IMR-90 (cell line): ENCODE results near the gene TMEM120A. TPM values are rescaled to one million over a fixed set of nuclear protein-coding genes. Genes with fewer than 3 reads are reported as not detected.

Experiments
- ATAC-seq: fragments of 200-7000 bp; cut with Tn5 transposase; 2 replicates; pipeline ENCODE4 v1.9.1; 2020; ENCODE audit warnings: low read depth, mild to moderate bottlenecking, moderate library complexity
- BruUV-seq: library from RNA; stranded (reverse); fragments of 400-500 nt; replicated peaks from 2 replicates; lab custom pipeline; 2021; lab: Mats Ljungman, UMichigan
- CTCF ChIA-PET: fragments of 300-600 bp; formaldehyde crosslinking; extraction: SDS; loops from one replicate; lab custom pipeline; 2021; ENCODE audit warnings: antibody characterized with exemption; lab: Yijun Ruan, JAX
- POLR2A ChIA-PET: fragments of 300-600 bp; sonication (Branson Sonifier 250); formaldehyde crosslinking; loops from one replicate; lab custom pipeline; 2022; ENCODE audit warnings: antibody characterized with exemption; ENCODE audit not compliant: unreplicated experiment; lab: Charles Lee
- DNase-seq: peaks from one replicate; pipeline ENCODE4 v3.0.0; 2013
- H2AFZ ChIP-seq: replicated peaks from 2 replicates; pipeline ENCODE3; 2013; ENCODE audit warnings: low read length, mild to moderate bottlenecking; ENCODE audit not compliant: poor library complexity
- H2AK5ac ChIP-seq: 2 replicates; pipeline ENCODE4 v1.6.1; 2013; ENCODE audit warnings: low read depth, low read length, inconsistent platforms
- H2AK9ac ChIP-seq: replicated peaks from 2 replicates; pipeline ENCODE3; 2013; ENCODE audit warnings: mild to moderate bottlenecking, low read depth, low read length, moderate library complexity; ENCODE audit not compliant: poor library complexity
- H2BK120ac ChIP-seq: 2 replicates; pipeline ENCODE4 v1.6.1; 2013; ENCODE audit warnings: low read depth, low read length, inconsistent platforms
- H2BK15ac ChIP-seq: 3 replicates; pipeline ENCODE4 v1.6.1; 2013; ENCODE audit warnings: low read depth, low read length, inconsistent platforms
- H2BK20ac ChIP-seq: 2 replicates; pipeline ENCODE4 v1.6.1; 2013; ENCODE audit warnings: low read depth, mild to moderate bottlenecking, inconsistent platforms, low read length, moderate library complexity
- H2BK5ac ChIP-seq: 2 replicates; pipeline ENCODE4 v1.6.1; 2013; ENCODE audit warnings: mild to moderate bottlenecking, low read depth, low read length, inconsistent platforms; ENCODE audit not compliant: poor library complexity, severe bottlenecking
- H3K14ac ChIP-seq: replicated peaks from 2 replicates; pipeline ENCODE4 v1.6.1; 2013; ENCODE audit warnings: low read depth, low read length, inconsistent platforms
- H3K18ac ChIP-seq: 2 replicates; pipeline ENCODE4 v1.6.1; 2013; ENCODE audit warnings: low read depth, low read length, control low read depth
- H3K23ac ChIP-seq: 2 replicates; pipeline ENCODE4 v1.6.1; 2013; ENCODE audit warnings: low read depth, low read length, inconsistent platforms
- H3K27ac ChIP-seq: 2 replicates; pipeline ENCODE4 v1.5.1; 2013; ENCODE audit warnings: mild to moderate bottlenecking, control low read depth, low read length; ENCODE audit not compliant: insufficient read depth
- H3K27me3 ChIP-seq: 2 replicates; pipeline ENCODE4 v1.6.1; 2013; ENCODE audit warnings: low read length; ENCODE audit not compliant: control insufficient read depth, insufficient read depth
- H3K36me3 ChIP-seq: 2 replicates; pipeline ENCODE4 v1.6.1; 2013; ENCODE audit warnings: low read length, mixed read lengths; ENCODE audit not compliant: control insufficient read depth, insufficient read depth
- H3K4ac ChIP-seq: 2 replicates; pipeline ENCODE4 v1.6.1; 2013; ENCODE audit warnings: low read depth, low read length, inconsistent platforms
- H3K4me1 ChIP-seq: 2 replicates; pipeline ENCODE4 v1.6.1; 2013; ENCODE audit warnings: low read length, mixed read lengths; ENCODE audit not compliant: control insufficient read depth, insufficient read depth
- H3K4me2 ChIP-seq: 2 replicates; pipeline ENCODE4 v1.6.1; 2013; ENCODE audit warnings: low read depth, mild to moderate bottlenecking, control low read depth, low read length, moderate library complexity
- H3K4me3 ChIP-seq: 2 replicates; pipeline ENCODE4 v1.5.1; 2013; ENCODE audit warnings: low read depth, mild to moderate bottlenecking, control low read depth, low read length, moderate library complexity; ENCODE audit not compliant: insufficient read depth
- H3K56ac ChIP-seq: 2 replicates; pipeline ENCODE4 v1.6.1; 2013; ENCODE audit warnings: low read length, inconsistent platforms; ENCODE audit not compliant: insufficient read depth; ENCODE audit errors: extremely low read depth
- H3K79me1 ChIP-seq, 2 experiments: 2 replicates each; pipeline ENCODE4 v1.6.1; 2013; ENCODE audit warnings: low read length in 2 of 2, inconsistent platforms in 1 of 2, low read depth in 1 of 2
- H3K9ac ChIP-seq: 2 replicates; pipeline ENCODE4 v1.6.1; 2013; ENCODE audit warnings: low read depth, low read length, control low read depth
- H3K9me1 ChIP-seq: 2 replicates; pipeline ENCODE4 v1.6.1; 2013; ENCODE audit warnings: low read length, inconsistent platforms; ENCODE audit not compliant: insufficient read depth
- H3K9me3 ChIP-seq: 2 replicates; pipeline ENCODE4 v1.6.1; 2013; ENCODE audit warnings: low read length; ENCODE audit not compliant: control insufficient read depth, insufficient read depth
- H4K20me1 ChIP-seq: 2 replicates; pipeline ENCODE4 v1.6.1; 2013; ENCODE audit warnings: low read length, inconsistent platforms; ENCODE audit not compliant: insufficient read depth
- H4K5ac ChIP-seq: 2 replicates; pipeline ENCODE4 v1.6.1; 2013; ENCODE audit warnings: mild to moderate bottlenecking, low read depth, low read length, control low read depth
- H4K8ac ChIP-seq, 2 experiments: 2 replicates each; pipeline ENCODE4 v1.6.1; 2013; ENCODE audit warnings: low read depth in 2 of 2, low read length in 2 of 2, control low read depth in 1 of 2, inconsistent platforms in 1 of 2
- H4K91ac ChIP-seq: 2 replicates; pipeline ENCODE4 v1.6.1; 2013; ENCODE audit warnings: low read depth, low read length, inconsistent platforms; ENCODE audit not compliant: insufficient read depth
- BHLHE40 ChIP-seq: fragments of 150-350 bp; IDR thresholded peaks from 2 replicates; pipeline ENCODE4 v1.6.1; 2016; ENCODE audit warnings: mild to moderate bottlenecking, low read depth, low read length
- CEBPB ChIP-seq: IDR thresholded peaks from 2 replicates; pipeline ENCODE4 v1.6.1; 2012; ENCODE audit warnings: low read depth, low read length, improper control_type of control experiment
- CHD1 ChIP-seq: IDR thresholded peaks from 2 replicates; pipeline ENCODE4 v1.6.1; 2012; ENCODE audit warnings: low read depth, low read length, improper control_type of control experiment
- CTCF ChIP-seq: conservative IDR thresholded peaks from 2 replicates; pipeline ENCODE4 v1.5.1; 2012; ENCODE audit warnings: mild to moderate bottlenecking, low read depth, low read length, improper control_type of control experiment
- ELK1 ChIP-seq: fragments of 150-350 bp; IDR thresholded peaks from 2 replicates; pipeline ENCODE4 v1.6.1; 2016; ENCODE audit warnings: low read depth, mild to moderate bottlenecking, low read length, moderate library complexity, borderline replicate concordance
- FOS ChIP-seq: fragments of 150-350 bp; IDR thresholded peaks from 2 replicates; pipeline ENCODE4 v1.6.1; 2016; ENCODE audit warnings: low read depth, low read length
- MAFK ChIP-seq: IDR thresholded peaks from 2 replicates; pipeline ENCODE4 v1.6.1; 2012; ENCODE audit warnings: low read depth, low read length, improper control_type of control experiment
- MAZ ChIP-seq: IDR thresholded peaks from 2 replicates; pipeline ENCODE4 v1.6.1; 2012; ENCODE audit warnings: low read depth, mild to moderate bottlenecking, low read length, improper control_type of control experiment, moderate library complexity, borderline replicate concordance
- MXI1 ChIP-seq: IDR thresholded peaks from 2 replicates; pipeline ENCODE4 v1.6.1; 2012; ENCODE audit warnings: low read depth, mild to moderate bottlenecking, low read length, moderate library complexity, borderline replicate concordance
- NFE2L2 ChIP-seq: fragments of 150-350 bp; IDR thresholded peaks from 2 replicates; pipeline ENCODE4 v1.6.1; 2016; ENCODE audit warnings: low read depth, mild to moderate bottlenecking, low read length
- POLR2A ChIP-seq: IDR thresholded peaks from 2 replicates; pipeline ENCODE4 v1.6.1; 2012; ENCODE audit warnings: mild to moderate bottlenecking, low read depth, low read length
- RAD21 ChIP-seq: IDR thresholded peaks from 2 replicates; pipeline ENCODE4 v1.6.1; 2012; ENCODE audit warnings: low read length, improper control_type of control experiment
- RCOR1 ChIP-seq: IDR thresholded peaks from 2 replicates; pipeline ENCODE4 v1.6.1; 2012; ENCODE audit warnings: mild to moderate bottlenecking, low read length, improper control_type of control experiment; ENCODE audit not compliant: insufficient replicate concordance
- RFX5 ChIP-seq: IDR thresholded peaks from 2 replicates; pipeline ENCODE4 v1.8.0; 2012; ENCODE audit warnings: low read depth, mild to moderate bottlenecking, low read length, moderate library complexity
- SMC3 ChIP-seq: fragments of 150-350 bp; IDR thresholded peaks from 2 replicates; pipeline ENCODE4 v1.6.1; 2016; ENCODE audit warnings: low read depth, mild to moderate bottlenecking, antibody characterized with exemption, low read length, moderate library complexity
- USF2 ChIP-seq: fragments of 150-350 bp; IDR thresholded peaks from 2 replicates; pipeline ENCODE4 v1.6.1; 2017; ENCODE audit warnings: mild to moderate bottlenecking, antibody characterized with exemption, low read length, low read depth
- WGBS, 2 experiments: methylation state at CpG; one replicate each; pipeline versions ENCODE4 v1.1.5 to v1.1.7; 2013; ENCODE audit warnings: missing lambda C conversion rate in 2 of 2; ENCODE audit not compliant: insufficient read length in 1 of 2; ENCODE audit errors: extremely low coverage in 2 of 2; 5-methylcytosine and 5-hydroxymethylcytosine counted together
- dilution Hi-C: fragments of 300-500 bp; cut with HindIII; formaldehyde crosslinking; loops from one replicate; pipeline ENCODE4 v1.14.3; 2018; ENCODE audit warnings: low sequenced_read_pairs; ENCODE audit not compliant: unreplicated experiment
- in situ Hi-C: fragments of 300-500 bp; cut with MboI; formaldehyde crosslinking; loops from 3 replicates; pipeline ENCODE4 v1.14.3; 2019; ENCODE audit warnings: low sequenced_read_pairs, inconsistent platforms, mixed read lengths
- intact Hi-C: fragments of 100-400 bp; cut with micrococcal nuclease; formaldehyde crosslinking; loops from 2 replicates; pipeline ENCODE4 v1.10.0; 2022
- polyA plus RNA-seq, 3 experiments: library from polyadenylated mRNA; depleted of rRNA; stranded (reverse); fragments of >200 nt; gene quantifications; 2 replicates each; pipeline ENCODE4 v1.2.3, GENCODE V29; 2012; ENCODE audit warnings: low replicate concordance in 1 of 3
- total RNA-seq: library from RNA; depleted of rRNA; stranded (reverse); fragments of >200 nt; gene quantifications from 2 replicates; pipeline ENCODE4 v1.2.3, GENCODE V29; 2012

TMEM120A gene
- total and polyA plus RNA-seq, 2 of the 4 experiments (the other 2 are of a cell fraction), result 32.1 to 39.3 TPM

GRCh38 chr7:75987805-75988567, 6.4 kb downstream of the TMEM120A start:
- no peaks in the 10 kb centered on the region for H3K27me3 ChIP-seq
- peaks cover 46% of the 10 kb centered on the region for H3K36me3 ChIP-seq
- no peak overlapping the region for H4K8ac ChIP-seq
- H3K18ac ChIP-seq, result no peak overlapping the region
- peaks cover 4% of the 10 kb centered on the region for H4K20me1 ChIP-seq
- H3K9me3 ChIP-seq, result no peaks in the 10 kb centered on the region
- in situ Hi-C loops (no loop called here), intact Hi-C loops (no loop called here), dilution Hi-C loops (no loop called here)
- H3K56ac ChIP-seq, result no peak overlapping the region
- DNase-seq (no peak), ATAC-seq (no peak)
- H2AFZ ChIP-seq, result no peak overlapping the region
- H3K4me1 ChIP-seq, result peaks cover 3% of the 10 kb centered on the region
- peak overlapping the region; percentile 15 for H2AK9ac ChIP-seq
- WGBS, 2 experiments, result 60% methylated on average over 1 of the region's 30 CpGs; no CpG with 5 or more reads in 1 of the 2 experiments
- H4K91ac ChIP-seq, result no peak overlapping the region
- no peaks in the 10 kb centered on the region for H3K9me1 ChIP-seq
- H3K14ac ChIP-seq, result no peak overlapping the region
- no peak overlapping the region for H3K4me3 ChIP-seq
- ChIA-PET POLR2A (no interaction called here), CTCF (no interaction called here)
- H3K27ac ChIP-seq, result no peak overlapping the region
- TF ChIP-seq USF2, result no peak
- TF ChIP-seq MAFK, result no peak
- TF ChIP-seq BHLHE40, result no peak
- no peak for TF ChIP-seq CTCF
- no peak for TF ChIP-seq POLR2A
- no peak for TF ChIP-seq FOS
- no peak for TF ChIP-seq MXI1
- TF ChIP-seq CHD1, result no peak
- TF ChIP-seq SMC3, result no peak
- TF ChIP-seq MAZ, result no peak
- TF ChIP-seq ELK1, result no peak
- no peak for TF ChIP-seq RFX5
- no peak for TF ChIP-seq RCOR1
- no peak for TF ChIP-seq CEBPB
- TF ChIP-seq RAD21, result no peak
- no peak for TF ChIP-seq NFE2L2
- H3K9ac ChIP-seq, result no peak overlapping the region
- no peak overlapping the region for H2BK5ac ChIP-seq
- H3K79me1 ChIP-seq, result peaks cover 0 to 10% of the 10 kb centered on the region in 2 experiments; a peak in 2 of 4 replicates
- H3K23ac ChIP-seq, result no peak overlapping the region
- no peak overlapping the region for H2BK15ac ChIP-seq
- no peak overlapping the region for H2BK20ac ChIP-seq
- no peak overlapping the region for H2AK5ac ChIP-seq
- H4K5ac ChIP-seq, result no peak overlapping the region
- no peak overlapping the region for H3K4ac ChIP-seq
- no TSS peak for BruUV-seq
- H3K4me2 ChIP-seq, result no peak overlapping the region
- no peak overlapping the region for H2BK120ac ChIP-seq
